ENCODE data around the gene WWP2. TPM values are rescaled to one million over a fixed set of nuclear protein-coding genes. Genes with fewer than 3 reads are reported as not detected.
A peak's percentile ranks its signal among the peaks of the same experiment; 100 is the strongest.

Gene WWP2
- total and polyA plus RNA-seq, 4 donors, result 59.0 to 144 (median 138) TPM

- Histone ChIP-seq H3K36me3 (ENCODE audit: control insufficient read depth in 1 of 2, insufficient read depth in 2 of 2, low read length in 1 of 2) (peaks cover 0 to 4% of the 10 kb centered on the region in 2 donors), H3K9me3 (ENCODE audit: control insufficient read depth, low read length) (no peaks in the 10 kb centered on the region), H3K4me3 (ENCODE audit: low read length in 2 of 2) (no peak overlapping the region), H3K4me1 (ENCODE audit: control insufficient read depth in 1 of 2, insufficient read depth in 2 of 2, low read length in 2 of 2) (peaks cover 3 to 5% of the 10 kb centered on the region in 2 donors), H3K27me3 (ENCODE audit: control insufficient read depth in 1 of 2, insufficient read depth in 2 of 2, low read length in 1 of 2) (no peaks in the 10 kb centered on the region), H3K27ac (ENCODE audit: low read depth in 1 of 2, low read length in 2 of 2) (no peak overlapping the region)
- DNase-seq, result no peak
- 90 to 91% methylated on average over 5 of the region's 5 CpGs for WGBS, 2 donors
- intact Hi-C loops (cut with DNase I), result no loop called here
- no peak for ATAC-seq (ENCODE audit: low FRiP score)
Measured at GRCh38 chr16:69827524-69827923, 65.4 kb downstream of the WWP2 start.

GRCh38 chr16:69829338-69829737, 67.2 kb downstream of the WWP2 start:
- Histone ChIP-seq H3K36me3 (ENCODE audit: control insufficient read depth in 1 of 2, insufficient read depth in 2 of 2, low read length in 1 of 2) (peaks cover 0 to 4% of the 10 kb centered on the region in 2 donors), H3K4me3 (ENCODE audit: low read length in 2 of 2) (no peak overlapping the region), H3K4me1 (ENCODE audit: control insufficient read depth in 1 of 2, insufficient read depth in 2 of 2, low read length in 2 of 2) (peaks cover 3 to 5% of the 10 kb centered on the region in 2 donors), H3K27me3 (ENCODE audit: control insufficient read depth in 1 of 2, insufficient read depth in 2 of 2, low read length in 1 of 2) (no peaks in the 10 kb centered on the region), H3K9me3 (ENCODE audit: control insufficient read depth, low read length) (no peaks in the 10 kb centered on the region), H3K27ac (ENCODE audit: low read depth in 1 of 2, low read length in 2 of 2) (no peak overlapping the region)
- DNase-seq (no peak), ATAC-seq (ENCODE audit: low FRiP score) (no peak)
- WGBS, 2 donors, result 63 to 79% methylated on average over 1 of the region's 1 CpG
- intact Hi-C loops (cut with DNase I), result no loop called here

- H3K4me3 ChIP-seq (ENCODE audit: low read length in 2 of 2), result no peak overlapping the region
- peaks cover 0 to 4% of the 10 kb centered on the region in 2 donors for H3K36me3 ChIP-seq (ENCODE audit: control insufficient read depth in 1 of 2, insufficient read depth in 2 of 2, low read length in 1 of 2)
- DNase-seq, result no peak
- ATAC-seq (ENCODE audit: low FRiP score), result no peak
- no peaks in the 10 kb centered on the region for H3K9me3 ChIP-seq (ENCODE audit: control insufficient read depth, low read length)
- WGBS, 2 donors, result 95 to 98% methylated on average over 5 of the region's 5 CpGs
- intact Hi-C loops (cut with DNase I), result no loop called here
- H3K27ac ChIP-seq (ENCODE audit: low read depth in 1 of 2, low read length in 2 of 2), result peak overlapping the region in 1 of 2 donors; percentile 69
- peaks cover 5% of the 10 kb centered on the region in 2 donors for H3K4me1 ChIP-seq (ENCODE audit: control insufficient read depth in 1 of 2, insufficient read depth in 2 of 2, low read length in 2 of 2)
- H3K27me3 ChIP-seq (ENCODE audit: control insufficient read depth in 1 of 2, insufficient read depth in 2 of 2, low read length in 1 of 2), result no peaks in the 10 kb centered on the region
Measured at GRCh38 chr16:69830146-69830533, 68.0 kb downstream of the WWP2 start.

GRCh38 chr16:69830534-69831211, 68.5 kb downstream of the WWP2 start:
- H3K27ac ChIP-seq (ENCODE audit: low read depth in 1 of 2, low read length in 2 of 2), result peak overlapping the region; percentile 69 to 86
- no peaks in the 10 kb centered on the region for H3K27me3 ChIP-seq (ENCODE audit: control insufficient read depth in 1 of 2, insufficient read depth in 2 of 2, low read length in 1 of 2)
- no peak overlapping the region for H3K4me3 ChIP-seq (ENCODE audit: low read length in 2 of 2)
- H3K4me1 ChIP-seq (ENCODE audit: control insufficient read depth in 1 of 2, insufficient read depth in 2 of 2, low read length in 2 of 2), result peaks cover 5% of the 10 kb centered on the region in 2 donors
- H3K9me3 ChIP-seq (ENCODE audit: control insufficient read depth, low read length), result no peaks in the 10 kb centered on the region
- no peak for DNase-seq
- no peak for ATAC-seq (ENCODE audit: low FRiP score)
- 42 to 48% methylated on average over 10 of the region's 10 CpGs for WGBS, 2 donors
- peaks cover 0 to 4% of the 10 kb centered on the region in 2 donors for H3K36me3 ChIP-seq (ENCODE audit: control insufficient read depth in 1 of 2, insufficient read depth in 2 of 2, low read length in 1 of 2)
- intact Hi-C loops (cut with DNase I), result no loop called here

- 66% methylated on average over 13 of the region's 13 CpGs for WGBS, 2 donors
Measured at GRCh38 chr16:69831212-69832123, 69.3 kb downstream of the WWP2 start.

GRCh38 chr16:69833357-69834282, 71.5 kb downstream of the WWP2 start:
- H3K36me3 ChIP-seq (ENCODE audit: control insufficient read depth in 1 of 2, insufficient read depth in 2 of 2, low read length in 1 of 2), result peaks cover 0 to 2% of the 10 kb centered on the region in 2 donors
- no peak overlapping the region for H3K4me3 ChIP-seq (ENCODE audit: low read length in 2 of 2)
- 35 to 38% methylated on average over 7 of the region's 7 CpGs for WGBS, 2 donors
- H3K4me1 ChIP-seq (ENCODE audit: control insufficient read depth in 1 of 2, insufficient read depth in 2 of 2, low read length in 2 of 2), result peaks cover 5 to 8% of the 10 kb centered on the region in 2 donors
- no peak overlapping the region for H3K27ac ChIP-seq (ENCODE audit: low read depth in 1 of 2, low read length in 2 of 2)
- ATAC-seq (ENCODE audit: low FRiP score), result peak; percentile 14
- no peak for DNase-seq
- H3K27me3 ChIP-seq (ENCODE audit: control insufficient read depth in 1 of 2, insufficient read depth in 2 of 2, low read length in 1 of 2), result no peaks in the 10 kb centered on the region
- intact Hi-C loops (cut with DNase I), result no loop called here
- H3K9me3 ChIP-seq (ENCODE audit: control insufficient read depth, low read length), result no peaks in the 10 kb centered on the region

More at GRCh38 chr16:69831212-69832123, 69.3 kb downstream of the WWP2 start:
- no peaks in the 10 kb centered on the region for H3K27me3 ChIP-seq (ENCODE audit: control insufficient read depth in 1 of 2, insufficient read depth in 2 of 2, low read length in 1 of 2)
- H3K4me1 ChIP-seq (ENCODE audit: control insufficient read depth in 1 of 2, insufficient read depth in 2 of 2, low read length in 2 of 2), result peaks cover 5% of the 10 kb centered on the region in 2 donors
- peak overlapping the region in 1 of 2 donors; percentile 69 for H3K27ac ChIP-seq (ENCODE audit: low read depth in 1 of 2, low read length in 2 of 2)
- no peaks in the 10 kb centered on the region for H3K9me3 ChIP-seq (ENCODE audit: control insufficient read depth, low read length)
- ATAC-seq (ENCODE audit: low FRiP score) (no peak), DNase-seq (no peak)
- peaks cover 0 to 4% of the 10 kb centered on the region in 2 donors for H3K36me3 ChIP-seq (ENCODE audit: control insufficient read depth in 1 of 2, insufficient read depth in 2 of 2, low read length in 1 of 2)
- H3K4me3 ChIP-seq (ENCODE audit: low read length in 2 of 2), result no peak overlapping the region
- intact Hi-C loops (cut with DNase I), result no loop called here

GRCh38 chr16:69834807-69835466, 72.8 kb downstream of the WWP2 start:
- WGBS, 2 donors, result 52 to 55% methylated on average over 7 of the region's 7 CpGs

GRCh38 chr16:69836257-69836656, 74.1 kb downstream of the WWP2 start:
- Histone ChIP-seq H3K36me3 (ENCODE audit: control insufficient read depth in 1 of 2, insufficient read depth in 2 of 2, low read length in 1 of 2) (no peaks in the 10 kb centered on the region), H3K27me3 (ENCODE audit: control insufficient read depth in 1 of 2, insufficient read depth in 2 of 2, low read length in 1 of 2) (no peaks in the 10 kb centered on the region), H3K4me3 (ENCODE audit: low read length in 2 of 2) (no peak overlapping the region), H3K27ac (ENCODE audit: low read depth in 1 of 2, low read length in 2 of 2) (no peak overlapping the region), H3K9me3 (ENCODE audit: control insufficient read depth, low read length) (no peaks in the 10 kb centered on the region), H3K4me1 (ENCODE audit: control insufficient read depth in 1 of 2, insufficient read depth in 2 of 2, low read length in 2 of 2) (peaks cover 3 to 5% of the 10 kb centered on the region in 2 donors)
- 92 to 100% methylated on average over 1 of the region's 1 CpG for WGBS, 2 donors
- intact Hi-C loops (cut with DNase I), result no loop called here
- no peak for ATAC-seq (ENCODE audit: low FRiP score)
- DNase-seq, result no peak

More at GRCh38 chr16:69834807-69835466, 72.8 kb downstream of the WWP2 start:
- Histone ChIP-seq H3K27me3 (ENCODE audit: control insufficient read depth in 1 of 2, insufficient read depth in 2 of 2, low read length in 1 of 2) (no peaks in the 10 kb centered on the region), H3K36me3 (ENCODE audit: control insufficient read depth in 1 of 2, insufficient read depth in 2 of 2, low read length in 1 of 2) (no peaks in the 10 kb centered on the region), H3K27ac (ENCODE audit: low read depth in 1 of 2, low read length in 2 of 2) (peak overlapping the region in 1 of 2 donors; percentile 47), H3K4me3 (ENCODE audit: low read length in 2 of 2) (no peak overlapping the region), H3K4me1 (ENCODE audit: control insufficient read depth in 1 of 2, insufficient read depth in 2 of 2, low read length in 2 of 2) (peaks cover 8% of the 10 kb centered on the region in 2 donors), H3K9me3 (ENCODE audit: control insufficient read depth, low read length) (no peaks in the 10 kb centered on the region)
- DNase-seq (no peak), ATAC-seq (ENCODE audit: low FRiP score) (no peak)
- intact Hi-C loops (cut with DNase I), result no loop called here

All from aorta (tissue), 5 donors.